Measurements from ENCODE around the gene PRTN3. TPM values are rescaled to one million over a fixed set of nuclear protein-coding genes. Genes with fewer than 3 reads are reported as not detected.
A peak's percentile ranks its signal among the peaks of the same experiment; 100 is the strongest.
"Not testable (repeated sequence)": the region's sequence is repeated elsewhere in the genome, so short reads cannot be mapped to it uniquely, and the experiment has no call there.

The PRTN3 gene
- total RNA-seq, 1 donor from 2014 or later = not detected

- peaks cover 17% of the 10 kb centered on the region for H3K27me3 Mint-ChIP-seq (ENCODE audit: insufficient read depth, low read depth)
- Histone ChIP-seq H3K9ac (no peak overlapping the region), H3K4me2 (no peak overlapping the region), H3K79me2 (ENCODE audit: low read depth) (peaks cover 35% of the 10 kb centered on the region), H4K20me1 (ENCODE audit: low read depth) (peaks cover 50% of the 10 kb centered on the region), H3K27me3 (no peaks in the 10 kb centered on the region), H3K36me3 (no peaks in the 10 kb centered on the region), H3K27ac (no peak overlapping the region), H3K9me3 (ENCODE audit: low read depth) (no peaks in the 10 kb centered on the region), H2AFZ (replicated peaks) (no peak overlapping the region), H3K4me1 (no peaks in the 10 kb centered on the region), H3K4me3 (no peak overlapping the region), H3F3A (ENCODE audit: low read depth) (peaks cover 29% of the 10 kb centered on the region)
- H3K27ac Mint-ChIP-seq = no peak overlapping the region
- H3K4me1 Mint-ChIP-seq = peaks cover 10% of the 10 kb centered on the region
- DNase-seq (ENCODE audit: low spot score) = no peak
- peaks cover 2% of the 10 kb centered on the region for H3K9me3 Mint-ChIP-seq
- H3K36me3 Mint-ChIP-seq = peaks cover 28% of the 10 kb centered on the region
- TF ChIP-seq EZH2 (IDR thresholded peaks at IDR 0.05) = no peak
- TF ChIP-seq EZH2phosphoT487 (IDR thresholded peaks at IDR 0.05) = no peak
- no peak for TF ChIP-seq CTCF (IDR thresholded peaks at IDR 0.05)
- H3K4me3 Mint-ChIP-seq = no peak overlapping the region
Observed at GRCh38 chr19:815079-815774, 25.6 kb upstream of the PRTN3 start.

GRCh38 chr19:815775-816499 is 24.9 kb upstream of the PRTN3 start:
- H3K27ac Mint-ChIP-seq = no peak overlapping the region
- Histone ChIP-seq H3K4me2 (no peak overlapping the region), H3K4me3 (no peak overlapping the region), H3K27ac (no peak overlapping the region), H3K36me3 (no peaks in the 10 kb centered on the region), H3K9ac (no peak overlapping the region), H3K79me2 (ENCODE audit: low read depth) (peaks cover 42% of the 10 kb centered on the region), H3K4me1 (no peaks in the 10 kb centered on the region), H3K27me3 (no peaks in the 10 kb centered on the region), H2AFZ (replicated peaks) (no peak overlapping the region), H4K20me1 (ENCODE audit: low read depth) (peaks cover 50% of the 10 kb centered on the region), H3F3A (ENCODE audit: low read depth) (peaks cover 24% of the 10 kb centered on the region), H3K9me3 (ENCODE audit: low read depth) (no peaks in the 10 kb centered on the region)
- no peak for DNase-seq (ENCODE audit: low spot score)
- H3K9me3 Mint-ChIP-seq = peaks cover 2% of the 10 kb centered on the region
- peaks cover 10% of the 10 kb centered on the region for H3K4me1 Mint-ChIP-seq
- H3K27me3 Mint-ChIP-seq (ENCODE audit: insufficient read depth, low read depth) = peaks cover 18% of the 10 kb centered on the region
- peaks cover 25% of the 10 kb centered on the region for H3K36me3 Mint-ChIP-seq
- no peak for TF ChIP-seq EZH2 (IDR thresholded peaks at IDR 0.05)
- TF ChIP-seq EZH2phosphoT487 (IDR thresholded peaks at IDR 0.05) = no peak
- TF ChIP-seq CTCF (IDR thresholded peaks at IDR 0.05) = no peak
- H3K4me3 Mint-ChIP-seq = peak overlapping the region; percentile 62

- no peak overlapping the region for H3K4me3 Mint-ChIP-seq
Observed at GRCh38 chr19:816500-816857, 24.3 kb upstream of the PRTN3 start.

GRCh38 chr19:820212-820611 is 20.6 kb upstream of the PRTN3 start:
- not testable (repeated sequence) for DNase-seq (ENCODE audit: low spot score); H2AFZ ChIP-seq (replicated peaks); H3K9ac ChIP-seq; H3K36me3 ChIP-seq; H3K27ac Mint-ChIP-seq; H3K9me3 Mint-ChIP-seq; H3K9me3 ChIP-seq (ENCODE audit: low read depth); H3K27me3 ChIP-seq; H3K27ac ChIP-seq
- peaks cover 16% of the 10 kb centered on the region for H3K4me1 ChIP-seq
- peaks cover 16% of the 10 kb centered on the region for H3K27me3 Mint-ChIP-seq (ENCODE audit: insufficient read depth, low read depth)
- peak overlapping the region; percentile 93 for H3K4me2 ChIP-seq
- peaks cover 20% of the 10 kb centered on the region for H3K4me1 Mint-ChIP-seq
- peaks cover 12% of the 10 kb centered on the region for H3K36me3 Mint-ChIP-seq
- peaks cover 51% of the 10 kb centered on the region for H3K79me2 ChIP-seq (ENCODE audit: low read depth)
- peaks cover 33% of the 10 kb centered on the region for H4K20me1 ChIP-seq (ENCODE audit: low read depth)
- H3K4me3 Mint-ChIP-seq = peak overlapping the region; percentile 87
- H3K4me3 ChIP-seq = peak overlapping the region; percentile 99
- peaks cover 23% of the 10 kb centered on the region for H3F3A ChIP-seq (ENCODE audit: low read depth)

More at GRCh38 chr19:816500-816857, 24.3 kb upstream of the PRTN3 start:
- peaks cover 2% of the 10 kb centered on the region for H3K9me3 Mint-ChIP-seq
- H3K36me3 ChIP-seq = no peaks in the 10 kb centered on the region
- H3K4me2 ChIP-seq = no peak overlapping the region
- peaks cover 45% of the 10 kb centered on the region for H4K20me1 ChIP-seq (ENCODE audit: low read depth)
- H2AFZ ChIP-seq (replicated peaks) = no peak overlapping the region
- no peak overlapping the region for H3K4me3 ChIP-seq
- H3K27ac Mint-ChIP-seq = no peak overlapping the region
- peaks cover 19% of the 10 kb centered on the region for H3F3A ChIP-seq (ENCODE audit: low read depth)
- H3K27ac ChIP-seq = no peak overlapping the region
- H3K79me2 ChIP-seq (ENCODE audit: low read depth) = peaks cover 48% of the 10 kb centered on the region
- H3K9ac ChIP-seq = no peak overlapping the region
- H3K27me3 ChIP-seq = no peaks in the 10 kb centered on the region
- H3K4me1 ChIP-seq = no peaks in the 10 kb centered on the region
- H3K4me1 Mint-ChIP-seq = peaks cover 10% of the 10 kb centered on the region
- DNase-seq (ENCODE audit: low spot score) = no peak
- no peaks in the 10 kb centered on the region for H3K9me3 ChIP-seq (ENCODE audit: low read depth)
- TF ChIP-seq EZH2phosphoT487 (IDR thresholded peaks at IDR 0.05) (no peak), CTCF (IDR thresholded peaks at IDR 0.05) (no peak), EZH2 (IDR thresholded peaks at IDR 0.05) (no peak)
- peaks cover 18% of the 10 kb centered on the region for H3K27me3 Mint-ChIP-seq (ENCODE audit: insufficient read depth, low read depth)
- peaks cover 22% of the 10 kb centered on the region for H3K36me3 Mint-ChIP-seq

Data from neural progenitor cell (in vitro differentiated cells).